Prostate gland (tissue), 2 donors: ENCODE measurements around the gene HAO2. TPM values are rescaled to one million over a fixed set of nuclear protein-coding genes. Genes with fewer than 3 reads are reported as not detected.

Source experiments
- DNase-seq: peaks from one replicate; pipeline ENCODE4 v3.0.0-alpha.2; 2019; ENCODE audit warnings: low spot score
- H3K27ac ChIP-seq, 2 donors: fragments of 200-600 bp; sonication (generic); 2 replicates each; pipeline ENCODE4 v1.5.1; 2017 to 2019
- H3K27me3 ChIP-seq: fragments of 200-600 bp; sonication (generic); replicated peaks from 2 replicates; pipeline ENCODE4 v1.5.1; 2019; ENCODE audit not compliant: insufficient read depth
- H3K36me3 ChIP-seq, 2 donors: fragments of 200-600 bp; sonication (generic); 1 replicate in 1 of 2; 2 replicates in 1 of 2; pipeline versions ENCODE4 v1.5.1 to v1.8.1; 2017 to 2019
- H3K4me1 ChIP-seq: fragments of 200-600 bp; sonication (generic); replicated peaks from 2 replicates; pipeline ENCODE4 v1.5.1; 2019
- H3K4me3 ChIP-seq, 2 donors: fragments of 200-600 bp; sonication (generic); 2 replicates each; pipeline ENCODE4 v1.5.1; 2017 to 2019
- H3K9me3 ChIP-seq: fragments of 200-600 bp; sonication (generic); 2 replicates; pipeline ENCODE4 v1.5.1; 2017
- CTCF ChIP-seq, 4 experiments: fragments of 200-600 bp in 2 of 4; fragments of 450-650 bp in 2 of 4; sonication (generic) in 2 of 4; IDR thresholded peaks; 1 replicate in 3 of 4; 2 replicates in 1 of 4; pipeline ENCODE4 v1.5.1; 2016 to 2019; ENCODE audit warnings: antibody characterized with exemption in 4 of 4, mild to moderate bottlenecking in 2 of 4, moderate library complexity in 2 of 4
- POLR2A ChIP-seq: fragments of 450-650 bp; IDR thresholded peaks from one replicate; pipeline ENCODE4 v1.6.1; 2016; ENCODE audit warnings: antibody characterized with exemption, mild to moderate bottlenecking
- POLR2AphosphoS5 ChIP-seq: sonication (generic); formaldehyde crosslinking; IDR thresholded peaks from one replicate; pipeline ENCODE4 v1.6.1; 2017; ENCODE audit warnings: antibody characterized with exemption
- WGBS: methylation state at CpG from one replicate; pipeline ENCODE4 v1.1.5; 2018; 5-methylcytosine and 5-hydroxymethylcytosine counted together
- intact Hi-C: fragments of 100-400 bp; cut with DNase I; formaldehyde crosslinking; loops from one replicate; pipeline ENCODE4 v1.14.2; 2022
- small RNA-seq, 2 donors: library from RNA; depleted of rRNA; stranded (forward); fragments of <200 nt; gene quantifications; one replicate each; pipeline ENCODE3, GENCODE V24; 2016
- total RNA-seq, 2 donors: library from RNA; depleted of rRNA; stranded (reverse); fragments of >200 nt; gene quantifications; one replicate each; pipeline ENCODE4 v1.1.0, GENCODE V29; 2016

HAO2 gene
- total RNA-seq, 2 donors from 2014 or later = not detected

GRCh38 chr1:119438761-119439160 is 70.2 kb downstream of the HAO2 start:
- TF ChIP-seq CTCF (IDR thresholded peaks at IDR 0.05) = no peak
- no peak for TF ChIP-seq POLR2AphosphoS5
- Histone ChIP-seq H3K4me3 (no peak overlapping the region), H3K9me3 (no peaks in the 10 kb centered on the region), H3K4me1 (no peaks in the 10 kb centered on the region), H3K27me3 (no peaks in the 10 kb centered on the region), H3K27ac (no peak overlapping the region), H3K36me3 (no peaks in the 10 kb centered on the region)
- no peak for DNase-seq
- WGBS = 72% methylated on average over 2 of the region's 2 CpGs
- intact Hi-C loops = no loop called here

- no peaks in the 10 kb centered on the region for H3K9me3 ChIP-seq
- H3K27ac ChIP-seq = no peak overlapping the region
- no peaks in the 10 kb centered on the region for H3K4me1 ChIP-seq
- DNase-seq = no peak
- H3K4me3 ChIP-seq = no peak overlapping the region
- no peaks in the 10 kb centered on the region for H3K36me3 ChIP-seq
- 61% methylated on average over 8 of the region's 8 CpGs for WGBS
- H3K27me3 ChIP-seq = no peaks in the 10 kb centered on the region
- TF ChIP-seq POLR2A = no peak
- TF ChIP-seq POLR2AphosphoS5 = no peak
- no peak for TF ChIP-seq CTCF (IDR thresholded peaks at IDR 0.05)
- intact Hi-C loops = no loop called here
Measured at GRCh38 chr1:119440721-119441307, 72.2 kb downstream of the HAO2 start.

GRCh38 chr1:119442756-119443155 is 74.2 kb downstream of the HAO2 start:
- Histone ChIP-seq H3K4me3 (no peak overlapping the region), H3K27me3 (no peaks in the 10 kb centered on the region), H3K27ac (no peak overlapping the region), H3K9me3 (no peaks in the 10 kb centered on the region), H3K4me1 (no peaks in the 10 kb centered on the region), H3K36me3 (no peaks in the 10 kb centered on the region)
- TF ChIP-seq CTCF (IDR thresholded peaks at IDR 0.05) = no peak
- TF ChIP-seq POLR2A = no peak
- TF ChIP-seq POLR2AphosphoS5 = no peak
- no peak for DNase-seq
- intact Hi-C loops = no loop called here
- 73% methylated on average over 6 of the region's 6 CpGs for WGBS

Small RNAs within 50 kb of the gene (small RNA-seq; reads per million reads assigned to genes)
- gene RNU1-75P = 0 to 0.10 reads per million in 2 donors

Other genes with a start within 250 kb of the HAO2 start
- 10 to 100 TPM; 15.6 to 22.0 TPM for gene WARS2, start 228.1 kb upstream of the HAO2 start, total RNA-seq
- under 1 TPM in 1 of 2 donors, not detected in 1; 0.62 TPM for gene HSD3B2, start 46.4 kb downstream of the HAO2 start, total RNA-seq
- not detected for gene HSD3B1, start 138.4 kb downstream of the HAO2 start, total RNA-seq